Tibial nerve (tissue), 4 donors: ENCODE measurements around the gene PITPNM3.

Source experiments
- CTCF ChIP-seq, 5 experiments: fragments of 200-600 bp in 3 of 5; fragments of 450-650 bp in 2 of 5; sonication (generic) in 3 of 5; IDR thresholded peaks; one replicate each; pipeline ENCODE4 v1.5.1; 2016 to 2019; ENCODE audit warnings: antibody characterized with exemption in 5 of 5, mild to moderate bottlenecking in 3 of 5, moderate library complexity in 2 of 5
- EP300 ChIP-seq, 2 donors: sonication (generic); formaldehyde crosslinking; IDR thresholded peaks; one replicate each; pipeline ENCODE4 v1.6.1; 2017; ENCODE audit warnings: antibody characterized with exemption in 2 of 2, mild to moderate bottlenecking in 1 of 2
- POLR2A ChIP-seq, 2 donors: fragments of 450-650 bp; IDR thresholded peaks; one replicate each; pipeline ENCODE4 v1.6.1; 2017; ENCODE audit warnings: antibody characterized with exemption in 2 of 2, mild to moderate bottlenecking in 2 of 2, moderate library complexity in 2 of 2

- TF ChIP-seq CTCF (IDR thresholded peaks at IDR 0.05) (no peak), POLR2A (IDR thresholded peaks at IDR 0.05) (no peak), EP300 (IDR thresholded peaks at IDR 0.05) (no peak)
Observed at GRCh38 chr17:6508519-6509030, 47.8 kb downstream of the PITPNM3 start.
